Endothelial cell of umbilical vein (primary cell): ENCODE results near the gene CDH19.

Experiments used
- JUN ChIP-seq: IDR thresholded peaks from 2 replicates; pipeline ENCODE4 v1.6.1; 2011; ENCODE audit warnings: borderline replicate concordance, low read depth; ENCODE audit not compliant: insufficient read length, insufficient read depth
- POLR2A ChIP-seq: IDR thresholded peaks from 2 replicates; pipeline ENCODE4 v1.6.1; 2012; ENCODE audit warnings: low read depth, mild to moderate bottlenecking, control low read depth, low read length
- TF ChIP-seq, protein P1 (sequence below), 2 donors: IDR thresholded peaks; 1 replicate in 1 of 2; 2 replicates in 1 of 2; pipeline ENCODE4 v1.5.1; 2011; ENCODE audit warnings: low read length in 2 of 2, mild to moderate bottlenecking in 2 of 2, moderate library complexity in 2 of 2, control low read depth in 1 of 2, inconsistent platforms in 1 of 2, low read depth in 1 of 2; ENCODE audit not compliant: insufficient read depth in 1 of 2; ENCODE audit errors: extremely low read depth in 1 of 2
- TF ChIP-seq, protein P2 (sequence below): IDR thresholded peaks from 2 replicates; pipeline ENCODE4 v1.6.1; 2011; ENCODE audit not compliant: insufficient read depth, insufficient read length

DNA sequence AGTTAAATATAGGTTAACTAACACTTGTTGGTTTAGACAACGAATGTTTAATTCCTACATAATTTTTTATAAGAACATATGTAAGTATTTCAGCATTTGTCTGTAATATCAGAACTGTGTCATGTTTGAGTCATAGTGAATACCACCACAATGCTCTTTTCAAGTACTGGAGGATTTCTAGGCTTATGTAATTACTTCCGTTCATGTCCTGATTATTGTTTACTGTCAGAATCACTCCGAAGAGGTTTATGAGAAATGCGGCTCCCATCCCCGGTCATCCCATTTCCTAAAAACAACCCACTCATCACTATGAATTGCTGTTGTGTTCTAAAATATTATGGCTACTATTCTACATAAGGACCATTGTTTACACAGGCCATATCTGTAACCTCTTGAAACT lies 45.1 kb downstream of the CDH19 start:
- TF ChIP-seq, protein P1, sequence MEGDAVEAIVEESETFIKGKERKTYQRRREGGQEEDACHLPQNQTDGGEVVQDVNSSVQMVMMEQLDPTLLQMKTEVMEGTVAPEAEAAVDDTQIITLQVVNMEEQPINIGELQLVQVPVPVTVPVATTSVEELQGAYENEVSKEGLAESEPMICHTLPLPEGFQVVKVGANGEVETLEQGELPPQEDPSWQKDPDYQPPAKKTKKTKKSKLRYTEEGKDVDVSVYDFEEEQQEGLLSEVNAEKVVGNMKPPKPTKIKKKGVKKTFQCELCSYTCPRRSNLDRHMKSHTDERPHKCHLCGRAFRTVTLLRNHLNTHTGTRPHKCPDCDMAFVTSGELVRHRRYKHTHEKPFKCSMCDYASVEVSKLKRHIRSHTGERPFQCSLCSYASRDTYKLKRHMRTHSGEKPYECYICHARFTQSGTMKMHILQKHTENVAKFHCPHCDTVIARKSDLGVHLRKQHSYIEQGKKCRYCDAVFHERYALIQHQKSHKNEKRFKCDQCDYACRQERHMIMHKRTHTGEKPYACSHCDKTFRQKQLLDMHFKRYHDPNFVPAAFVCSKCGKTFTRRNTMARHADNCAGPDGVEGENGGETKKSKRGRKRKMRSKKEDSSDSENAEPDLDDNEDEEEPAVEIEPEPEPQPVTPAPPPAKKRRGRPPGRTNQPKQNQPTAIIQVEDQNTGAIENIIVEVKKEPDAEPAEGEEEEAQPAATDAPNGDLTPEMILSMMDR (IDR thresholded peaks at IDR 0.05; ENCODE audit: extremely low read depth in 1 of 2, insufficient read depth in 1 of 2, low read depth in 1 of 2, low read length in 2 of 2) = no peak
- TF ChIP-seq, protein P2, sequence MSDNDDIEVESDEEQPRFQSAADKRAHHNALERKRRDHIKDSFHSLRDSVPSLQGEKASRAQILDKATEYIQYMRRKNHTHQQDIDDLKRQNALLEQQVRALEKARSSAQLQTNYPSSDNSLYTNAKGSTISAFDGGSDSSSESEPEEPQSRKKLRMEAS = no peak
- TF ChIP-seq JUN (no peak), POLR2A (no peak)
